Osteocyte (in vitro differentiated cells): ENCODE results near the gene TREML1. TPM values are rescaled to one million over a fixed set of nuclear protein-coding genes. Genes with fewer than 3 reads are reported as not detected.
A peak's percentile ranks its signal among the peaks of the same experiment; 100 is the strongest.

Experiments
- DNase-seq: peaks from one replicate; pipeline ENCODE4 v3.0.0; 2021; ENCODE audit warnings: mixed read lengths; ENCODE audit not compliant: unreplicated experiment; ENCODE audit errors: extremely low spot score
- H3K27ac Mint-ChIP-seq: one replicate; pipeline ENCODE4 v1.8.0; 2021; ENCODE audit warnings: mild to moderate bottlenecking, mixed read lengths; ENCODE audit not compliant: unreplicated experiment
- H3K27me3 Mint-ChIP-seq: one replicate; pipeline ENCODE4 v1.8.0; 2021; ENCODE audit warnings: mixed read lengths; ENCODE audit not compliant: unreplicated experiment
- H3K36me3 Mint-ChIP-seq: one replicate; pipeline ENCODE4 v1.8.0; 2021; ENCODE audit warnings: mixed read lengths; ENCODE audit not compliant: unreplicated experiment
- H3K4me1 Mint-ChIP-seq: one replicate; pipeline ENCODE4 v1.8.0; 2021; ENCODE audit warnings: mixed read lengths; ENCODE audit not compliant: unreplicated experiment
- H3K4me3 Mint-ChIP-seq: one replicate; pipeline ENCODE4 v1.8.0; 2021; ENCODE audit warnings: mild to moderate bottlenecking, moderate library complexity, mixed read lengths; ENCODE audit not compliant: unreplicated experiment
- H3K9me3 Mint-ChIP-seq: one replicate; pipeline ENCODE4 v1.8.0; 2021; ENCODE audit warnings: mixed read lengths; ENCODE audit not compliant: unreplicated experiment
- CTCF ChIP-seq: fragments of 200-600 bp; sonication (generic); IDR thresholded peaks from 2 replicates; pipeline ENCODE4 v1.5.0; 2021; ENCODE audit warnings: antibody characterized with exemption, mild to moderate bottlenecking, moderate library complexity
- total RNA-seq: library from RNA; stranded (reverse); gene quantifications from 2 replicates; pipeline ENCODE4 v1.2.1, GENCODE V29; 2021

The TREML1 gene
- total RNA-seq, 1 donor from 2014 or later = not detected

DNA sequence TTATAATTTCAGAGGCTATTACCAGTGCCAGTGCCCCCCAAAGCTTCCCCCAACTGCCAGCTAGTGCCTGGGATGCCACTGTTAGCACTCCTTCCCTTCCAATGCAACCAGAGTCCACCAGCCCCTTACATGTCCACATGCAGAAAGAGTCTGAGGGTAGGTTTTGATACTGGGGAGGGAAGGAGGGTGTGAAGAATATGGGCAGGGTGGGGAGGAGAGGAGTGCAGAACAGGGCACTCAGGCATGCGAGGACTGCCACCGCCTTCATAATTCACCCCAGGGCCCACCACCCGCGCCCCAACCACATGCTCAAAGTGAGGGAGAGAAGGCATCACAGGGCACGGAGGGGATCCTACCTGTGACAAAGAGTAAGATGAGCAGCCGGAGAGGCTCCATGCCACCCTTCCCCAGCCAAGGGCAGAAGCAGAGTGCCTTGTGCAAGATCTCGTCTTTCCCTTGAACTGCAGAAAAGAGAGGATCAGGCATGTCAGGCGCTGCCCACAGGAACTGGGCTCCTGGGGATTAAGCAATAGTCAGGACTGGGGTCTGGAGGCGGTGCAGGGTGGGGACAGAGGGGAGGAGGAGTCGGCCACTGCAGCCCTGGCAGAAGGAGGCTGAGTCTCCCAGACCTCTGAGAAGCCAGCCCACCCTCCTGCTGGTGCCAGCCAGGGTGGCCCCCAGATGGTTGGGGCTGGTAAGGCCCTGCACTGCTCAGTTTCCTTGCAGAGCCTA, 8.7 kb upstream of the TREML1 start, which contains the start of gene TREM2:
TSS of gene TREM2 (minus strand) at position 430 of the 732 bp plus-strand sequence. CDS start at position 396, 34 bp downstream.
- H3K4me3 Mint-ChIP-seq = no peak within 1 kb of the TSS

DNA sequence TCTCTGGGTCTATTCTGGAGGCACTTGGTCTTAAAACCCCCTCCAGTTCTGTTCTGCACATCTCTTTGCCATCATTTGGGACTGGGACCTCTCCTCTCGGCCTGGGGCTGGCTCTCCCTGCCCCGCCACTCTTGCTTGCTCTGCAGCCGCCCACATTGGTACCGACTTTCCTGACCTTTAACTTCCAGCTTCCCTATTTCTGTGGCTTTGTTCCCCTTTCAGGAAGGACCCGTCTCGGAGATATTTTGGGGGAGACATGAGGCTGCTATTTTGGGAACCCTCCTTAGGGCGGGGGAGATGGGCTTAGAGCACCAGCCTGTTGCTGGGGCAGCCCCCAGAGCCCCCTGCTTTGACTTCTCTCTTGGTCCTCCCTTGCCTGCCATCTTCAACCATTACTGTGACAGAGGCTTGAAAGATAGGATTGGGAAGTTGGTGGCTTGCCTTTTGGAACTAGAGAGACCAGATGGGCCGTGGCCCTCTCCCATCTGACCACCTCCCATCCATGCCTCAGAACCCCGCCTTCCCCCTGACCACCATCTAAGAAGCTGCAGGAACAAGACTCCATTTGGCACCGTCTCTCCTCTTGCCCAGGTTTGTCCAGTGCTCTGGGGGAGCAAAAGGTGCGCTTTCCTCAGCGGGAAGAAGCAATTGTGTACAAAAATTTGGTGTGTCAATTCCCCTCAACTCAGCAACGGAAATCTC, 7.9 kb upstream of the TREML1 start:
- Mint-ChIP-seq H3K4me3 (no peak overlapping the region), H3K4me1 (no peaks in the 10 kb centered on the region), H3K27ac (no peak overlapping the region), H3K36me3 (no peaks in the 10 kb centered on the region), H3K27me3 (peaks cover 34% of the 10 kb centered on the region), H3K9me3 (no peaks in the 10 kb centered on the region)
- TF ChIP-seq CTCF = no peak
- DNase-seq = peak; percentile 40

More for the DNA sequence above, 8.7 kb upstream of the TREML1 start, which contains the start of gene TREM2:
- H3K9me3 Mint-ChIP-seq = no peaks in the 10 kb centered on the region
- H3K36me3 Mint-ChIP-seq = no peaks in the 10 kb centered on the region
- H3K27me3 Mint-ChIP-seq = peaks cover 33% of the 10 kb centered on the region
- no peak within 1 kb of the TSS for H3K27ac Mint-ChIP-seq
- H3K4me1 Mint-ChIP-seq = no peaks in the 10 kb centered on the region
- DNase-seq = peak; percentile 75
- TF ChIP-seq CTCF = no peak

DNA sequence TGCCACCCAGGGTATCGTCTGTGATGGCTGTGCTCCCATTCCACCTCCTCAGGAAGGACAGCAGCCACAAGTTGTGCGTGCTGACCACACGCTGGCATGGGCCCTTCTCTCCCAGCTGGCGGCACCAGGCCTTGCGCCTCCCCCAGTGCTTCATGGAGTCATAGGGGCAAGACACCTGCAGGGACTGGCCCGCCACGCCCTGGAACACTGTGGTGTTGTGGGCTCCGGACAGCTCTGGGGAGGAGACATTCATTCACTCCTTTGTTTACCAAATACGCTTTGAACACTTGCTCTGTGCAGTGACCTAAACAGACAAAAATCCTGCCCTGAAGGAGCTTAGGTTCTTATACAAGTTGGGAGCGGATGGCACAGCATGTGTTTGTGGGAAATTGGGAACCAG, 7.2 kb upstream of the TREML1 start:
- TF ChIP-seq CTCF = no peak
- Mint-ChIP-seq H3K27me3 (peaks cover 30% of the 10 kb centered on the region), H3K4me3 (no peak overlapping the region), H3K27ac (no peak overlapping the region), H3K4me1 (no peaks in the 10 kb centered on the region), H3K36me3 (no peaks in the 10 kb centered on the region), H3K9me3 (no peaks in the 10 kb centered on the region)
- DNase-seq = peak; percentile 78

GRCh38 chr6:41160933-41161332, 6.8 kb upstream of the TREML1 start:
- H3K9me3 Mint-ChIP-seq = no peaks in the 10 kb centered on the region
- peak; percentile 79 for DNase-seq
- H3K27me3 Mint-ChIP-seq = peaks cover 25% of the 10 kb centered on the region
- H3K4me3 Mint-ChIP-seq = no peak overlapping the region
- no peak for TF ChIP-seq CTCF
- H3K4me1 Mint-ChIP-seq = no peaks in the 10 kb centered on the region
- H3K36me3 Mint-ChIP-seq = no peaks in the 10 kb centered on the region
- H3K27ac Mint-ChIP-seq = no peak overlapping the region

DNA sequence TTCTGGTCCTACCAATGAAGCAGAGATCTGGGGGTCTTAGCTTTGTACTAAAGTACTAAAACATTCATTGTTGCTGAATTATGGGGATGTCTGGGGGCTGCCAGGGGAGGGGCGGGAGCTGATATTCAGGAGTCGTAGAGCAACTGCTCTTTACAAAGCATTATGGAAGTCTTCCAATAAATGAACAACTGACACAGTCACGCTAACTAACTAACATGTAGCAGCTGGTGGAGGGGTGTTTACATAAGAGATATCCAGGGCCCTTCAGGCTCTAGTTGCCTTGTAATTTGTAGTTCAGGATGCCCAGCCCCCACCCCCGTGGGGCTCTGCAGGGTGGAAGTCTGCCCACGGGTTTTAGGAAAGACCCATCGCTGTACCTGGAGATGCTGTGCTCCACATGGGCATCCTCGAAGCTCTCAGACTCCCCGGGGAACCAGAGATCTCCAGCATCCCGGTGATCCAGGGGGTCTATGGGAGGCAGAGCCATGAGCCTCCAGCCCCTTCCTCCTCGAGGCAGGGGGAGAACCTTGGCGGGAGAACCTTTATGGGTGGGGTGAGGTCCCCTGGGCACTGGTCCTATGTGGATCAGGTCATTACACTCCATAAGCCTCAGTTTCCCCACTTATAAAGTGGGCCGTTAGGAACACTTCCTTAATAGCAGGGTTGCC, 5.4 kb upstream of the TREML1 start:
- no peaks in the 10 kb centered on the region for H3K9me3 Mint-ChIP-seq
- H3K36me3 Mint-ChIP-seq = no peaks in the 10 kb centered on the region
- H3K27ac Mint-ChIP-seq = no peak overlapping the region
- DNase-seq = peak; percentile 66
- peaks cover 27% of the 10 kb centered on the region for H3K27me3 Mint-ChIP-seq
- no peaks in the 10 kb centered on the region for H3K4me1 Mint-ChIP-seq
- TF ChIP-seq CTCF = no peak
- no peak overlapping the region for H3K4me3 Mint-ChIP-seq
